ENCODE data around the gene KCNIP1. TPM values are rescaled to one million over a fixed set of nuclear protein-coding genes. Genes with fewer than 3 reads are reported as not detected.
"Not testable (repeated sequence)": the region's sequence is repeated elsewhere in the genome, so short reads cannot be mapped to it uniquely, and the experiment has no call there.

The KCNIP1 gene
- total RNA-seq, 1 experiment from 2014 or later, result not detected

DNA sequence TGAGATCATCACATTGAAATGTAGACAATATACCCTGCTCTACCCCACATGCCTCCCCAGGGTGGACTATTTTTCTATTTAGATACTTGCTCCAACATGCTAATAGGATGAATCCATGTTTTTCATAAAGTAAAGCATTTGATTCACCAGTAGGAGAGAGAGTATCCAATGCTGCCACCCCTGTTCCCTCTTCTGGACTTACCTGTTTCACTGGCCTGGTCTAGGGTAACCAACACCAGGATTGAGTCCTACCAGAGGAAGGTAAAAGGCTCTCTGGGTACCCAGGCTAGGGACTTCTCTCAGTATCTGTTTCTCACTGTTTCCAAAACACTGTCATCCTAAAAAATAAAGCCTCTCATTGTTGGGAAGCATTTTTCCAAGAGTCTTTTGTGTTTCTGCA lies 249.5 kb downstream of the KCNIP1 start:
- CTCF ChIA-PET, result no interaction called here
- DNase-seq (ENCODE audit: low read depth, low spot score) (no peak), ATAC-seq (no peak)
- intact Hi-C loops (cut with micrococcal nuclease), result no loop called here
- Histone ChIP-seq H3K9ac (ENCODE audit: low read length) (no peak overlapping the region), H3K4me3 (replicated peaks in 1 of 2; ENCODE audit: low read depth in 1 of 2, low read length in 2 of 2) (no peak overlapping the region), H3K79me2 (ENCODE audit: insufficient read depth, low read length) (no peaks in the 10 kb centered on the region), H2AFZ (ENCODE audit: low read depth, low read length, poor library complexity, severe bottlenecking) (no peak overlapping the region), H3K27me3 (ENCODE audit: insufficient read depth, low read length) (peaks cover 15% of the 10 kb centered on the region; the same call in 1 of the 2 replicates), H3K9me2 (ENCODE audit: insufficient read depth) (no peaks in the 10 kb centered on the region), H3K4me1 (ENCODE audit: control insufficient read depth in 1 of 2, insufficient read depth in 2 of 2, low read length in 2 of 2) (no peaks in the 10 kb centered on the region), H4K20me1 (ENCODE audit: insufficient read depth) (no peaks in the 10 kb centered on the region), H3K4me2 (ENCODE audit: low read length) (no peak overlapping the region), H3K9me3 (ENCODE audit: control insufficient read depth in 1 of 2, insufficient read depth in 1 of 2, low read depth in 1 of 2, low read length in 2 of 2) (no peaks in the 10 kb centered on the region), H3K36me3 (ENCODE audit: control insufficient read depth in 1 of 2, insufficient read depth in 2 of 2, low read length in 2 of 2) (no peaks in the 10 kb centered on the region), H3K27ac (ENCODE audit: low read depth, low read length) (no peak overlapping the region)
- RAD21 ChIA-PET (ENCODE audit: low non-redundant PET in 1 of 2, low total read pairs in 2 of 2, uncharacterized antibody in 2 of 2, unreplicated experiment in 2 of 2), result no interaction called here
- TF ChIP-seq EZH2phosphoT487 (IDR thresholded peaks at IDR 0.05; ENCODE audit: borderline replicate concordance), result no peak
- BruUV-seq (replicated peaks), result no TSS peak
- POLR2A ChIA-PET, result no interaction called here

DNA sequence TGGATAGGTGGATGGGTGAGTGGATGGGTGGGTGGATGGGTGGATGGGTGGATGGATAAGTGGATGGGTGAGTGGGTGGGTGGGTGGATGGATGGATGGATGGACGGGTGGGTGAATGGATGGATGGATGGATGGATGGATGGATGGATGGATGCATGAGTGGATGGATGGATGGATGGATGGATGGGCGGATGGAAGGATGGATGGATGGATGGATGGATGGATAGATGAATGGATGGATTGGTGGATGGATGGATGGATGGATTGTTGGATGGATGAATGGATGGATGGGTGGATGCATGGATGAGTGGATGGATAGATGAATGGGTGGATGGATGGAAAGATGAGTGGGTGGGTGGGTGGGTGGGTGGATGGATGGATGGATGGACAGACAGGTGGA lies 250.7 kb downstream of the KCNIP1 start:
- H3K27ac ChIP-seq (ENCODE audit: low read depth, low read length); H3K4me3 ChIP-seq (replicated peaks in 1 of 2; ENCODE audit: low read depth in 1 of 2, low read length in 2 of 2); H3K9ac ChIP-seq (ENCODE audit: low read length); intact Hi-C loops (cut with micrococcal nuclease); H3K9me3 ChIP-seq (ENCODE audit: control insufficient read depth in 1 of 2, insufficient read depth in 1 of 2, low read depth in 1 of 2, low read length in 2 of 2); DNase-seq (ENCODE audit: low read depth, low spot score); RAD21 ChIA-PET (ENCODE audit: low non-redundant PET in 1 of 2, low total read pairs in 2 of 2, uncharacterized antibody in 2 of 2, unreplicated experiment in 2 of 2); H3K4me1 ChIP-seq (ENCODE audit: control insufficient read depth in 1 of 2, insufficient read depth in 2 of 2, low read length in 2 of 2); H4K20me1 ChIP-seq (ENCODE audit: insufficient read depth); H3K4me2 ChIP-seq (ENCODE audit: low read length); POLR2A ChIA-PET; H3K36me3 ChIP-seq (ENCODE audit: control insufficient read depth in 1 of 2, insufficient read depth in 2 of 2, low read length in 2 of 2); H2AFZ ChIP-seq (ENCODE audit: low read depth, low read length, poor library complexity, severe bottlenecking); BruUV-seq (replicated peaks); H3K9me2 ChIP-seq (ENCODE audit: insufficient read depth); H3K79me2 ChIP-seq (ENCODE audit: insufficient read depth, low read length); ATAC-seq; CTCF ChIA-PET: not testable (repeated sequence)
- peaks cover 14% of the 10 kb centered on the region; the same call in 1 of the 2 replicates for H3K27me3 ChIP-seq (ENCODE audit: insufficient read depth, low read length)

DNA sequence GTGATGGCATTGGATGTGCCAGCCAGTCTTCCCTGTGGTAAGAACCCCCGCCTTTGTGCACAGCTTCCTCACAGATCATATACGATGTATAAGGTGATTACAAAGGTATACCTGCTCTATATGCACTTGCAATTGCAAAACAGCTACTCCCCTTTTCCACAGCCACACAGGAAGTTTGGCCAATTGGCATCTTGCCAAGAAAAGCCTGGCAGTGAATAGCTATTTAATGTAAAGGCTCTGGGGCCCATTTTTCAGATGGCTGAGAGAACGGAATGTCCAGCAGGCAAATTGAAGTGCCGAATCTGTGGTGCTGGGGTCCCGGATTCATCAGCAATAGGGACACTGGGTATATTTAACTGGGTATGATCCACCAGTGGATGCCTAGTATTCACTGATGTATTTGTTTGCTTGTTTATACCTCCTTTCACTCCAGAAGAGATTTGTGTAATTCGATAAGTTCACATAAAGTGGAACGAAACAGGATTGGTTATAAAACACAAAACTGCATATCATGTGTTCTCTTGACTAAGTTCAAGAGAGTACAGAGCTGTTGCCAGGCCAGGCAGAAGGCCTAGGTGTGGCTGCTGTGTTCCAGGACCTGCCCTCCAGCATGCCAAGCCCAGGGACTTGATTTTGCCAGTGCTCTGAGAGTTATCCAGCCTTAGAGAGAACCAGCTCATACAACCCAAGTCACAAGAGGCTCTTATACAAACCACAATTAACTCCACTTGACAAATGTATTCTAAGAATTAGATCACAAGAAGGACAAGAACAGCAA lies 252.0 kb downstream of the KCNIP1 start:
- Histone ChIP-seq H4K20me1 (ENCODE audit: insufficient read depth) (no peaks in the 10 kb centered on the region), H3K27ac (ENCODE audit: low read depth, low read length) (no peak overlapping the region), H3K9me3 (ENCODE audit: control insufficient read depth in 1 of 2, insufficient read depth in 1 of 2, low read depth in 1 of 2, low read length in 2 of 2) (no peaks in the 10 kb centered on the region), H3K79me2 (ENCODE audit: insufficient read depth, low read length) (no peaks in the 10 kb centered on the region), H3K9me2 (ENCODE audit: insufficient read depth) (no peaks in the 10 kb centered on the region), H3K9ac (ENCODE audit: low read length) (no peak overlapping the region), H3K36me3 (ENCODE audit: control insufficient read depth in 1 of 2, insufficient read depth in 2 of 2, low read length in 2 of 2) (no peaks in the 10 kb centered on the region), H3K27me3 (ENCODE audit: insufficient read depth, low read length) (peaks cover 4% of the 10 kb centered on the region; the same call in 1 of the 2 replicates), H3K4me3 (replicated peaks in 1 of 2; ENCODE audit: low read depth in 1 of 2, low read length in 2 of 2) (no peak overlapping the region), H3K4me1 (ENCODE audit: control insufficient read depth in 1 of 2, insufficient read depth in 2 of 2, low read length in 2 of 2) (no peaks in the 10 kb centered on the region), H3K4me2 (ENCODE audit: low read length) (no peak overlapping the region), H2AFZ (ENCODE audit: low read depth, low read length, poor library complexity, severe bottlenecking) (no peak overlapping the region)
- RAD21 ChIA-PET (ENCODE audit: low non-redundant PET in 1 of 2, low total read pairs in 2 of 2, uncharacterized antibody in 2 of 2, unreplicated experiment in 2 of 2), result no interaction called here
- POLR2A ChIA-PET, result no interaction called here
- intact Hi-C loops (cut with micrococcal nuclease), result no loop called here
- no peak for ATAC-seq
- CTCF ChIA-PET, result no interaction called here
- no peak for DNase-seq (ENCODE audit: low read depth, low spot score)
- BruUV-seq (replicated peaks), result no TSS peak
- TF ChIP-seq, protein P1, sequence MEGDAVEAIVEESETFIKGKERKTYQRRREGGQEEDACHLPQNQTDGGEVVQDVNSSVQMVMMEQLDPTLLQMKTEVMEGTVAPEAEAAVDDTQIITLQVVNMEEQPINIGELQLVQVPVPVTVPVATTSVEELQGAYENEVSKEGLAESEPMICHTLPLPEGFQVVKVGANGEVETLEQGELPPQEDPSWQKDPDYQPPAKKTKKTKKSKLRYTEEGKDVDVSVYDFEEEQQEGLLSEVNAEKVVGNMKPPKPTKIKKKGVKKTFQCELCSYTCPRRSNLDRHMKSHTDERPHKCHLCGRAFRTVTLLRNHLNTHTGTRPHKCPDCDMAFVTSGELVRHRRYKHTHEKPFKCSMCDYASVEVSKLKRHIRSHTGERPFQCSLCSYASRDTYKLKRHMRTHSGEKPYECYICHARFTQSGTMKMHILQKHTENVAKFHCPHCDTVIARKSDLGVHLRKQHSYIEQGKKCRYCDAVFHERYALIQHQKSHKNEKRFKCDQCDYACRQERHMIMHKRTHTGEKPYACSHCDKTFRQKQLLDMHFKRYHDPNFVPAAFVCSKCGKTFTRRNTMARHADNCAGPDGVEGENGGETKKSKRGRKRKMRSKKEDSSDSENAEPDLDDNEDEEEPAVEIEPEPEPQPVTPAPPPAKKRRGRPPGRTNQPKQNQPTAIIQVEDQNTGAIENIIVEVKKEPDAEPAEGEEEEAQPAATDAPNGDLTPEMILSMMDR (IDR thresholded peaks at IDR 0.05 in 2 of 3, conservative IDR thresholded peaks at IDR 0.05 in 1 of 3; ENCODE audit: borderline replicate concordance in 1 of 3, insufficient read depth in 1 of 3, low read depth in 2 of 3, low read length in 2 of 3), result no peak
- TF ChIP-seq, protein P2, sequence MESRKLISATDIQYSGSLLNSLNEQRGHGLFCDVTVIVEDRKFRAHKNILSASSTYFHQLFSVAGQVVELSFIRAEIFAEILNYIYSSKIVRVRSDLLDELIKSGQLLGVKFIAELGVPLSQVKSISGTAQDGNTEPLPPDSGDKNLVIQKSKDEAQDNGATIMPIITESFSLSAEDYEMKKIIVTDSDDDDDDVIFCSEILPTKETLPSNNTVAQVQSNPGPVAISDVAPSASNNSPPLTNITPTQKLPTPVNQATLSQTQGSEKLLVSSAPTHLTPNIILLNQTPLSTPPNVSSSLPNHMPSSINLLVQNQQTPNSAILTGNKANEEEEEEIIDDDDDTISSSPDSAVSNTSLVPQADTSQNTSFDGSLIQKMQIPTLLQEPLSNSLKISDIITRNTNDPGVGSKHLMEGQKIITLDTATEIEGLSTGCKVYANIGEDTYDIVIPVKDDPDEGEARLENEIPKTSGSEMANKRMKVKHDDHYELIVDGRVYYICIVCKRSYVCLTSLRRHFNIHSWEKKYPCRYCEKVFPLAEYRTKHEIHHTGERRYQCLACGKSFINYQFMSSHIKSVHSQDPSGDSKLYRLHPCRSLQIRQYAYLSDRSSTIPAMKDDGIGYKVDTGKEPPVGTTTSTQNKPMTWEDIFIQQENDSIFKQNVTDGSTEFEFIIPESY (IDR thresholded peaks at IDR 0.05; ENCODE audit: extremely low read depth, insufficient replicate concordance, low read length), result no peak
- TF ChIP-seq ELF1 (IDR thresholded peaks at IDR 0.05; ENCODE audit: borderline replicate concordance, low read depth) (no peak), EGR1 (IDR thresholded peaks at IDR 0.05; ENCODE audit: low read depth) (no peak), POLR2AphosphoS5 (IDR thresholded peaks at IDR 0.05; ENCODE audit: low read depth, low read length) (no peak), CBX3 (IDR thresholded peaks at IDR 0.05; ENCODE audit: low read depth) (no peak)
- TF ChIP-seq, protein P3, sequence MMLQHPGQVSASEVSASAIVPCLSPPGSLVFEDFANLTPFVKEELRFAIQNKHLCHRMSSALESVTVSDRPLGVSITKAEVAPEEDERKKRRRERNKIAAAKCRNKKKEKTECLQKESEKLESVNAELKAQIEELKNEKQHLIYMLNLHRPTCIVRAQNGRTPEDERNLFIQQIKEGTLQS (IDR thresholded peaks at IDR 0.05), result no peak
